CD4-positive, alpha-beta memory T cell (primary cell): Measurements from ENCODE around the gene DBR1. TPM values are rescaled to one million over a fixed set of nuclear protein-coding genes. Genes with fewer than 3 reads are reported as not detected.

Experiments
- CTCF ChIA-PET: fragments of 350-600 bp; sonication (Branson Sonifier 250); formaldehyde crosslinking; loops from one replicate; lab custom pipeline; 2021; ENCODE audit warnings: inconsistent platforms; ENCODE audit not compliant: partially characterized antibody; lab: Charles Lee
- POLR2A ChIA-PET: fragments of 350-600 bp; sonication (Branson Sonifier 250); formaldehyde crosslinking; loops from one replicate; lab custom pipeline; 2021; ENCODE audit not compliant: partially characterized antibody; lab: Charles Lee
- DNase-seq, 5 donors: peaks; one replicate each; pipeline versions ENCODE4 v3.0.0 to v3.0.0-alpha.2; 2020 to 2022; ENCODE audit warnings: mixed read lengths in 1 of 5
- H3K27ac ChIP-seq: one replicate; pipeline ENCODE4 v1.7.0; 2013; ENCODE audit warnings: low read depth, low read length
- H3K27me3 ChIP-seq: 2 replicates; pipeline ENCODE4 v1.7.0; 2013; ENCODE audit warnings: mild to moderate bottlenecking, low read length, moderate library complexity; ENCODE audit not compliant: insufficient read depth
- H3K36me3 ChIP-seq: 2 replicates; pipeline ENCODE4 v1.7.0; 2013; ENCODE audit warnings: mild to moderate bottlenecking, low read length, moderate library complexity; ENCODE audit not compliant: insufficient read depth
- H3K4me1 ChIP-seq: 2 replicates; pipeline ENCODE4 v1.7.0; 2013; ENCODE audit warnings: mild to moderate bottlenecking, low read length, moderate library complexity; ENCODE audit not compliant: insufficient read depth
- H3K4me3 ChIP-seq, 2 donors: one replicate each; pipeline ENCODE4 v1.7.0; 2013; ENCODE audit warnings: low read length in 2 of 2, mild to moderate bottlenecking in 1 of 2
- H3K9me3 ChIP-seq, 2 donors: one replicate each; pipeline ENCODE4 v1.7.0; 2013; ENCODE audit warnings: low read length in 2 of 2, control low read depth in 1 of 2; ENCODE audit not compliant: control insufficient read depth in 1 of 2
- H3K27ac Mint-ChIP-seq, 7 donors: one replicate each; pipeline ENCODE4 v1.8.0; 2020 to 2021; ENCODE audit warnings: mixed read lengths in 7 of 7, mild to moderate bottlenecking in 6 of 7, inconsistent platforms in 3 of 7, moderate library complexity in 3 of 7
- H3K27me3 Mint-ChIP-seq, 2 donors: one replicate each; pipeline ENCODE4 v1.8.0; 2020 to 2021; ENCODE audit warnings: mixed read lengths in 2 of 2
- H3K36me3 Mint-ChIP-seq, 2 donors: one replicate each; pipeline ENCODE4 v1.8.0; 2020 to 2021; ENCODE audit warnings: mixed read lengths in 2 of 2, inconsistent platforms in 1 of 2, mild to moderate bottlenecking in 1 of 2
- H3K4me1 Mint-ChIP-seq, 4 donors: one replicate each; pipeline ENCODE4 v1.8.0; 2020 to 2021; ENCODE audit warnings: mixed read lengths in 4 of 4, mild to moderate bottlenecking in 1 of 4
- H3K4me3 Mint-ChIP-seq, 8 donors: one replicate each; pipeline ENCODE4 v1.8.0; 2020 to 2021; ENCODE audit warnings: mixed read lengths in 8 of 8, mild to moderate bottlenecking in 7 of 8, moderate library complexity in 6 of 8, inconsistent platforms in 3 of 8
- H3K9me3 Mint-ChIP-seq, 8 donors: one replicate each; pipeline ENCODE4 v1.8.0; 2020 to 2021; ENCODE audit warnings: mixed read lengths in 8 of 8, mild to moderate bottlenecking in 5 of 8, inconsistent platforms in 3 of 8, moderate library complexity in 1 of 8
- intact Hi-C: fragments of 100-400 bp; cut with micrococcal nuclease; formaldehyde crosslinking; loops from one replicate; pipeline ENCODE4 v1.15.1; 2023
- polyA plus RNA-seq, 2 donors: library from polyadenylated mRNA; unstranded; fragments of 300-500 nt; fragmentation: Illumina TruSeq; gene quantifications; one replicate each; pipeline ENCODE4 v1.2.3, GENCODE V29; 2021
- total RNA-seq, 2 experiments: library from RNA; stranded (reverse); gene quantifications; one replicate each; pipeline ENCODE4 v1.2.3, GENCODE V29; 2021

Gene DBR1
- total and polyA plus RNA-seq, 4 experiments from 2014 or later, result 14.8 to 36.2 (median 25.3) TPM

DNA sequence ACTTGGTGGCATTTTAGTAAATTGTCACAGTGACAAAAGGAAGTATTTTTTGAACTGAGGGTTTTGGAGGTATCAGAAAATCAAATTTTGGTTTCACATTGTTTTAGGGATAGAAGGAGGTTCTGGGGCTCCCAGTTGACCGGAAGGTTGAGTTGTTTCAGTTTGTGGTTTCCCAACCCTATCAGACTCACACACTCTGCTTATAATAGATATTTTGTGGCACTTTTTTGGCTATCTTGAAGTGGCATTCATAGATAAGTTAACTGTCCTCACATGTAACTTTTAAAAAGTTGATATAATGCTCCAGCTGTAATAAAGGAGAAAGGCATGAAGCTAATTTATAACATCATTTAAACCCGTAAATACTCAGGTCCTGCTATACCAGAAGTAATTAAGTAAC lies 25.1 kb upstream of the DBR1 start:
- no peaks in the 10 kb centered on the region for H3K27me3 ChIP-seq
- no peaks in the 10 kb centered on the region for H3K27me3 Mint-ChIP-seq
- H3K4me3 Mint-ChIP-seq, result no peak overlapping the region
- ChIA-PET POLR2A (no interaction called here), CTCF (no interaction called here)
- DNase-seq, result no peak
- H3K9me3 Mint-ChIP-seq, result no peaks in the 10 kb centered on the region
- H3K36me3 Mint-ChIP-seq, result peaks cover 9 to 16% of the 10 kb centered on the region in 2 donors
- intact Hi-C loops, result no loop called here
- no peak overlapping the region for H3K27ac Mint-ChIP-seq
- peaks cover 44 to 74% (median 56%) of the 10 kb centered on the region in 4 donors for H3K4me1 Mint-ChIP-seq
- H3K36me3 ChIP-seq, result no peaks in the 10 kb centered on the region
- H3K27ac ChIP-seq, result no peak overlapping the region
- H3K4me1 ChIP-seq, result peaks cover 25% of the 10 kb centered on the region
- H3K4me3 ChIP-seq, result no peak overlapping the region
- H3K9me3 ChIP-seq, result no peaks in the 10 kb centered on the region

DNA sequence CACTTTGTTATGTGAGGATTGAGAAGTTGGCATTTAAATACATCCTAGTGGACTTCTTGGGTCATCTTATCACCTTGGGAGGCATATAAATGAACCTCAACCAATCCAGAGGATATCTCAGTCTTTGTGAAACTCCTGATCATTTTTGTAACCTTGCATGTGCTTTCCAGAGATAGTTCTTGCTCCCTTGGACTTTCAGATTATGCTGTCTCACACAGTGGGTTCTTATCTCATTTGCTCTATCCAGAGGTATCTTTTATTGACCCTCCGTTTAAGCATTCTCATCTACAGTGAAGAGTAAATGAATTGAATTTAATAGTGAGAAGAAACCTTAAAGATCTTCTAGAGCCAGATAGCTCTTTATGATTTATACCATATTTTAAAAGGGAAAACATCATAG lies 22.8 kb upstream of the DBR1 start:
- Histone ChIP-seq H3K4me3 (no peak overlapping the region), H3K27ac (no peak overlapping the region), H3K27me3 (no peaks in the 10 kb centered on the region), H3K9me3 (no peaks in the 10 kb centered on the region), H3K4me1 (peaks cover 19% of the 10 kb centered on the region), H3K36me3 (no peaks in the 10 kb centered on the region)
- Mint-ChIP-seq H3K4me1 (peaks cover 35 to 53% (median 42%) of the 10 kb centered on the region in 4 donors), H3K27ac (no peak overlapping the region), H3K9me3 (no peaks in the 10 kb centered on the region), H3K4me3 (no peak overlapping the region), H3K36me3 (peaks cover 9 to 14% of the 10 kb centered on the region in 2 donors), H3K27me3 (no peaks in the 10 kb centered on the region)
- POLR2A ChIA-PET, result interaction anchor here (1.5 kb wide), 1 partner anchor 10 kb away, joined by 6 read pairs; the partner anchor contains the start of gene ARMC8
- no peak for DNase-seq
- intact Hi-C loops, result no loop called here
- CTCF ChIA-PET, result no interaction called here

DNA sequence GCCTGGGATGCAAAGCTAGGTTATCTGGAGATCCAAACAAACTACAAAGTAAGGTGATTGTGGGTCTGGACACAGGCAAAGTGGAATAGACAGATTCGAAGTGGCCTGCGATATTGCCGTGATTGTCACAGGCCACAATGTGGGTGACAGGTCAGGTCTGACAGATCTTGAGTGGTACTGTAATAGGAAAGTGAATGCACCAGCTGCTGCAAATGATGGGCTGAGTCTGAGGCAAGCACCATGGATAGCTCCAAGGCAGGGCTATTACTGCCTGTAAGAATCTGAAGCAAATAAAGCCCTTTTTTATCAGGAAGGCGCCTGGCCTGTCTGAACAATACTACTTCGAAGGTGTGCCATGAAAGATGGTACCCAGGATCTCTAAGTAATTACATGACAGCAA lies 22.3 kb upstream of the DBR1 start:
- no peak overlapping the region for H3K27ac ChIP-seq
- Mint-ChIP-seq H3K27me3 (no peaks in the 10 kb centered on the region), H3K27ac (peak overlapping the region in 1 of 7 donors; percentile 70), H3K4me1 (peaks cover 34 to 50% (median 41%) of the 10 kb centered on the region in 4 donors), H3K9me3 (no peaks in the 10 kb centered on the region), H3K36me3 (peaks cover 9 to 14% of the 10 kb centered on the region in 2 donors), H3K4me3 (no peak overlapping the region)
- H3K27me3 ChIP-seq, result no peaks in the 10 kb centered on the region
- ChIA-PET CTCF (interaction anchor here (0.7 kb wide), 1 partner anchor 16 kb away, joined by 3 read pairs; no protein-coding TSS in a partner anchor), POLR2A (interaction anchor here (1.5 kb wide), 1 partner anchor 10 kb away, joined by 6 read pairs; the partner anchor contains the start of gene ARMC8)
- intact Hi-C loops, result no loop called here
- no peaks in the 10 kb centered on the region for H3K36me3 ChIP-seq
- H3K9me3 ChIP-seq, result no peaks in the 10 kb centered on the region
- H3K4me1 ChIP-seq, result peaks cover 19% of the 10 kb centered on the region
- no peak overlapping the region for H3K4me3 ChIP-seq
- DNase-seq, result no peak

DNA sequence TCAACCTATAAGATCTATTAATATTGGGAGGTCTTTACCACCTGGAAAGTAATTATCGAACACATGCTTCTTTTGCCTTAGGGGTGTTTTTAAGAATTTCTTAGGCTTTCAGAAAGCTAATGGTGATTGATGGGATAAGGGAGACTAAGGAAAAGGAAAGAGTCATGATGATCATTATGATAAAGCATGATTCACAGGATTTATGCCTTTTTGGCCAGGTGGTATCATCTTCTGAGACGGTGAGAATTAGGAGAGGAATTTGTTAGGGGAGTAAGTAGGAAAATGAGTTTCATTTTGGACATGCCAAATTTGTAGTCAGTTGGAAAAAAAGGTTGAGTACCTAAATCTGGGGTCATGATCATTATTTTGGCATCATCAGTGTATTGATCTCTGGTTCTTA lies 21.3 kb upstream of the DBR1 start:
- H3K4me1 ChIP-seq, result peaks cover 26% of the 10 kb centered on the region
- intact Hi-C loops, result no loop called here
- Mint-ChIP-seq H3K36me3 (peaks cover 15 to 19% of the 10 kb centered on the region in 2 donors), H3K4me3 (no peak overlapping the region), H3K27me3 (no peaks in the 10 kb centered on the region), H3K27ac (no peak overlapping the region), H3K9me3 (no peaks in the 10 kb centered on the region), H3K4me1 (peaks cover 34 to 47% (median 40%) of the 10 kb centered on the region in 4 donors)
- ChIA-PET POLR2A (interaction anchor here (1.5 kb wide), 1 partner anchor 9 kb away, joined by 6 read pairs; the partner anchor contains the start of gene ARMC8), CTCF (interaction anchor here (0.6 kb wide), 1 partner anchor 16 kb away, joined by 3 read pairs; no protein-coding TSS in a partner anchor)
- H3K27me3 ChIP-seq, result no peaks in the 10 kb centered on the region
- H3K27ac ChIP-seq, result no peak overlapping the region
- no peak overlapping the region for H3K4me3 ChIP-seq
- no peak for DNase-seq
- H3K36me3 ChIP-seq, result no peaks in the 10 kb centered on the region
- no peaks in the 10 kb centered on the region for H3K9me3 ChIP-seq

DNA sequence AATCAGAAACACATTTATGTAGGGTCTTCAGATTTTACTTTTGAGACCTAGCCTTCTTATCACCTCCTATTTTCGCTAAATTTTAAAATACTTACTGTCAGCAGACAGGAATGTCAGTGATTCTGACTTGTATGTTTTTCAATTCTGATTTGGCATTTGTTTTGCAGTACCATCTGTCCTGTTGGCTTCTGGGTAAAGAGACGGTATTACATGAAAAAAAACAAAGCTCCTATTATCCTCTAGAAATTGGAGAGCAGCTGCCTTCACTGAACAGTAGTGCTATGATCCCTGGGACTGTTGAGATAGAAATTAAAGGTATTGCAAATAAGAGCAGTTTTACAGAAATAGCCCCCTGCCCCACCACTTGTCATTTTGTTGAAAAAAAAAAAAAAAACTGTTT lies 20.8 kb upstream of the DBR1 start:
- no peak for DNase-seq
- H3K4me1 Mint-ChIP-seq, result peaks cover 37 to 52% (median 42%) of the 10 kb centered on the region in 4 donors
- intact Hi-C loops, result no loop called here
- H3K27me3 ChIP-seq, result no peaks in the 10 kb centered on the region
- no peak overlapping the region for H3K4me3 Mint-ChIP-seq
- no peaks in the 10 kb centered on the region for H3K9me3 Mint-ChIP-seq
- ChIA-PET POLR2A (no interaction called here), CTCF (no interaction called here)
- H3K27ac Mint-ChIP-seq, result no peak overlapping the region
- no peaks in the 10 kb centered on the region for H3K9me3 ChIP-seq
- no peak overlapping the region for H3K27ac ChIP-seq
- no peaks in the 10 kb centered on the region for H3K36me3 ChIP-seq
- H3K4me3 ChIP-seq, result no peak overlapping the region
- peaks cover 15 to 22% of the 10 kb centered on the region in 2 donors for H3K36me3 Mint-ChIP-seq
- H3K4me1 ChIP-seq, result peaks cover 31% of the 10 kb centered on the region
- H3K27me3 Mint-ChIP-seq, result no peaks in the 10 kb centered on the region

DNA sequence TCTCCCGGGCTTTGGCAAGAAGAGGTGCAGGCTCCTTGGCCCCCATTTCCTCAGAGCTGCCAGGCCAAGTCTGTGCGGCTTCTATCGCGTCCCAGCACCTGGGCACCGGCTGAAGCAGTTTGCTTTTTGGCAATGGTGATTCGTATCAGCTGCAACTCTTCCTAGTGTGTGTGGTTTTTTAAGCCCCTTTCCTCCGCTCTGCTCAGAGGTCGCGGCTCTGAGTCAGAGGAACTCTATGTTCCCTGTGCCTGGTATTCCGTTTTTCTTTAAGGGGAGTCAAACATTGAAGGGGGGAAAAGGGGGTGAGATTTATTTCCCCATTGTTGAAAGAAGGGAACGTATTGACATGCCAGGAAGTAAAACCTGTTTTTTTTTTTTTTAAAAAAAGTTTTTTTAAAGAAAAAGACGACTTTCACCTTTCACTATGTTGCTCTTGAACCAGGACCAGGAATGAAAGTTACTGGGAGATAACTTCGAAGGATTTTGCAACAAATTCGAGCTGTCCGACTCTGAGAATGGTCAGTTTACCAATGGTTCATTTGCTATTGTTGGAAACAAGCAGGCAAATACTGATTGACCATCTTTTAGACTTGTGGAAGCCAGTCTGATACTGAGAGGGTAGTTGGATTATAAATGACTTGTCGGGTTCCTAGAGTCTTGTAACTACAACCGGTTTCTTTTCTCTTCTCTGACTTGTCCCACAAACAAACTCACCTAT lies 13.5 kb upstream of the DBR1 start:
- peaks cover 30 to 52% (median 41%) of the 10 kb centered on the region in 4 donors for H3K4me1 Mint-ChIP-seq
- Histone ChIP-seq H3K27me3 (no peaks in the 10 kb centered on the region), H3K9me3 (no peaks in the 10 kb centered on the region), H3K27ac (peak overlapping the region; percentile 87), H3K36me3 (no peaks in the 10 kb centered on the region), H3K4me1 (peaks cover 42% of the 10 kb centered on the region), H3K4me3 (peak overlapping the region; percentile 94 to 97)
- POLR2A ChIA-PET, result interaction anchor here (1.1 to 5.2 kb wide), 3 partner anchors 8 to 16 kb away, joined by 3 to 63 read pairs (median 6); partner anchors contain the start of gene DBR1
- peak overlapping the region; percentile 94 to 99 (median 97) for H3K4me3 Mint-ChIP-seq
- peak overlapping the region; percentile 73 to 98 (median 95) for H3K27ac Mint-ChIP-seq
- CTCF ChIA-PET, result interaction anchor here (1.5 to 2.0 kb wide), 2 partner anchors 10 to 735 kb away, joined by 4 to 6 read pairs; no protein-coding TSS in a partner anchor
- H3K27me3 Mint-ChIP-seq, result peaks cover 0 to 2% of the 10 kb centered on the region in 2 donors
- peak in 4 of 5 donors; percentile 25 to 59 (median 38) for DNase-seq
- peaks cover 0 to 2% (median 0%) of the 10 kb centered on the region in 8 donors for H3K9me3 Mint-ChIP-seq
- intact Hi-C loops, result loop anchor here (5.0 to 10.0 kb wide), 6 partner anchors 39 to 1993 kb away; partner anchors contain the start of genes CEP70, FOXL2, FOXL2NB and MSL2
- H3K36me3 Mint-ChIP-seq, result peaks cover 10 to 22% of the 10 kb centered on the region in 2 donors
